Measurements from ENCODE around the gene SPRED1.

Gene SPRED1

DNA sequence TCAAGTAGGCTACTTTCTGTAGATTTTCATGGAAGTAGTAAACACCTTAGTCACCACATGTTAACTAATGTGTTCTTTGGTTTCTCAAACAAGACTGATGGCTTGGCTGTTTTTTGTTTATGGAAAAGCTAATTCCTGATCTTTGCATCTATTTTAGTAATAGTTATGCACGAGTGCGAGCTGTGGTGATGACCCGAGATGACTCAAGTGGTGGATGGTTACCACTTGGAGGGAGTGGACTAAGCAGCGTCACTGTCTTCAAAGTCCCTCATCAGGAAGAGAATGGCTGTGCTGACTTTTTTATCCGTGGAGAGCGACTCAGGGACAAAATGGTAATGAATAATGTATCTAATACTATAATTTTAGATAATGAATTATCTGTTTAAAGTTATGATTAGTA is 46.6 kb downstream of the SPRED1 start:
- ChIA-PET CTCF (interaction anchor here (0.6 kb wide), 1 partner anchor 1206 kb away, joined by 5 read pairs; no protein-coding TSS in a partner anchor), POLR2A (no interaction called here)
- no peaks in the 10 kb centered on the region for H3K4me1 ChIP-seq (ENCODE audit: control insufficient read depth, insufficient read depth, low read length)
- H3K4me3 ChIP-seq (ENCODE audit: low read depth, low read length) = no peak overlapping the region
- no peak overlapping the region for H3K27ac ChIP-seq (ENCODE audit: extremely low read depth, low read depth, low read length)
- TF ChIP-seq ZNF362 (tag by site-specific recombination; IDR thresholded peaks at IDR 0.05) (no peak), ZNF704 (tag by site-specific recombination; IDR thresholded peaks at IDR 0.05) (no peak)
- H3K36me3 ChIP-seq (ENCODE audit: control insufficient read depth in 2 of 2, insufficient read depth in 1 of 2, low read length in 2 of 2) = no peaks in the 10 kb centered on the region
- H3K9me3 ChIP-seq (ENCODE audit: control insufficient read depth, insufficient read depth, low read depth, low read length) = no peaks in the 10 kb centered on the region

GRCh38 chr15:38300395-38300794 is 47.8 kb downstream of the SPRED1 start:
- no peak overlapping the region for H3K27ac ChIP-seq (ENCODE audit: extremely low read depth, low read depth, low read length)
- no peaks in the 10 kb centered on the region for H3K36me3 ChIP-seq (ENCODE audit: control insufficient read depth in 2 of 2, insufficient read depth in 1 of 2, low read length in 2 of 2)
- TF ChIP-seq ZNF16 (tag by site-specific recombination; IDR thresholded peaks at IDR 0.05; ENCODE audit: low read depth) (no peak), ZNF510 (tag by site-specific recombination; IDR thresholded peaks at IDR 0.05; ENCODE audit: insufficient replicate concordance) (no peak), ZNF530 (tag by site-specific recombination; IDR thresholded peaks at IDR 0.05; ENCODE audit: low read depth) (no peak), ZIC2 (tag by site-specific recombination; IDR thresholded peaks at IDR 0.05) (no peak), ZXDB (tag by site-specific recombination; IDR thresholded peaks at IDR 0.05) (no peak), ZNF513 (tag by site-specific recombination; IDR thresholded peaks at IDR 0.05) (no peak), ZFP37 (tag by site-specific recombination; IDR thresholded peaks at IDR 0.05) (no peak), GLI4 (tag by site-specific recombination; IDR thresholded peaks at IDR 0.05) (no peak), ZNF155 (tag by site-specific recombination; IDR thresholded peaks at IDR 0.05) (no peak), ZNF600 (tag by site-specific recombination; IDR thresholded peaks at IDR 0.05) (no peak), ZNF394 (tag by site-specific recombination; IDR thresholded peaks at IDR 0.05; ENCODE audit: borderline replicate concordance) (no peak), ZNF692 (tag by site-specific recombination; IDR thresholded peaks at IDR 0.05) (no peak), KLF9 (tag by site-specific recombination; IDR thresholded peaks at IDR 0.05; ENCODE audit: low read depth) (no peak), ZNF670 (tag by site-specific recombination; IDR thresholded peaks at IDR 0.05; ENCODE audit: low read depth) (no peak), ZNF830 (tag by site-specific recombination; IDR thresholded peaks at IDR 0.05; ENCODE audit: low read depth) (no peak), GLI2 (tag by site-specific recombination; IDR thresholded peaks at IDR 0.05; ENCODE audit: borderline replicate concordance, low read depth) (no peak), ZNF121 (tag by site-specific recombination; IDR thresholded peaks at IDR 0.05) (no peak)
- TF ChIP-seq, protein P1, sequence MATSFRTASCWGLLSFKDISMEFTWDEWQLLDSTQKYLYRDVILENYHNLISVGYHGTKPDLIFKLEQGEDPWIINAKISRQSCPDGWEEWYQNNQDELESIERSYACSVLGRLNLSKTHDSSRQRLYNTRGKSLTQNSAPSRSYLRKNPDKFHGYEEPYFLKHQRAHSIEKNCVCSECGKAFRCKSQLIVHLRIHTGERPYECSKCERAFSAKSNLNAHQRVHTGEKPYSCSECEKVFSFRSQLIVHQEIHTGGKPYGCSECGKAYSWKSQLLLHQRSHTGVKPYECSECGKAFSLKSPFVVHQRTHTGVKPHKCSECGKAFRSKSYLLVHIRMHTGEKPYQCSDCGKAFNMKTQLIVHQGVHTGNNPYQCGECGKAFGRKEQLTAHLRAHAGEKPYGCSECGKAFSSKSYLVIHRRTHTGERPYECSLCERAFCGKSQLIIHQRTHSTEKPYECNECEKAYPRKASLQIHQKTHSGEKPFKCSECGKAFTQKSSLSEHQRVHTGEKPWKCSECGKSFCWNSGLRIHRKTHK (tag by site-specific recombination; IDR thresholded peaks at IDR 0.05) = no peak
- TF ChIP-seq, protein P2, sequence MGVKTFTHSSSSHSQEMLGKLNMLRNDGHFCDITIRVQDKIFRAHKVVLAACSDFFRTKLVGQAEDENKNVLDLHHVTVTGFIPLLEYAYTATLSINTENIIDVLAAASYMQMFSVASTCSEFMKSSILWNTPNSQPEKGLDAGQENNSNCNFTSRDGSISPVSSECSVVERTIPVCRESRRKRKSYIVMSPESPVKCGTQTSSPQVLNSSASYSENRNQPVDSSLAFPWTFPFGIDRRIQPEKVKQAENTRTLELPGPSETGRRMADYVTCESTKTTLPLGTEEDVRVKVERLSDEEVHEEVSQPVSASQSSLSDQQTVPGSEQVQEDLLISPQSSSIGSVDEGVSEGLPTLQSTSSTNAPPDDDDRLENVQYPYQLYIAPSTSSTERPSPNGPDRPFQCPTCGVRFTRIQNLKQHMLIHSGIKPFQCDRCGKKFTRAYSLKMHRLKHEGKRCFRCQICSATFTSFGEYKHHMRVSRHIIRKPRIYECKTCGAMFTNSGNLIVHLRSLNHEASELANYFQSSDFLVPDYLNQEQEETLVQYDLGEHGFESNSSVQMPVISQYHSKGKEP (tag by site-specific recombination; IDR thresholded peaks at IDR 0.05) = no peak
- POLR2A ChIA-PET = interaction anchor here (1.6 kb wide), 1 partner anchor 49 kb away, joined by 5 read pairs; no protein-coding TSS in a partner anchor
- no peak overlapping the region for H3K4me3 ChIP-seq (ENCODE audit: low read depth, low read length)
- H3K9me3 ChIP-seq (ENCODE audit: control insufficient read depth, insufficient read depth, low read depth, low read length) = no peaks in the 10 kb centered on the region
- CTCF ChIA-PET = interaction anchor here (0.7 kb wide), 1 partner anchor 169 kb away, joined by 4 read pairs; no protein-coding TSS in a partner anchor
- no peaks in the 10 kb centered on the region for H3K4me1 ChIP-seq (ENCODE audit: control insufficient read depth, insufficient read depth, low read length)
